Thyroid gland (tissue), 4 donors: Measurements from ENCODE around the gene HEATR5A. TPM values are rescaled to one million over a fixed set of nuclear protein-coding genes. Genes with fewer than 3 reads are reported as not detected.
"Not testable (repeated sequence)": the region's sequence is repeated elsewhere in the genome, so short reads cannot be mapped to it uniquely, and the experiment has no call there.

Source experiments
- DNase-seq, 2 donors: peaks; one replicate each; pipeline ENCODE4 v3.0.0-alpha.2; 2019
- H3K27ac ChIP-seq, 3 donors: fragments of 200-600 bp; sonication (generic); 1 replicate in 2 of 3; 2 replicates in 1 of 3; pipeline ENCODE4 v1.5.1; 2016 to 2019; ENCODE audit warnings: mild to moderate bottlenecking in 1 of 3, moderate library complexity in 1 of 3
- H3K27me3 ChIP-seq: fragments of 200-600 bp; sonication (generic); one replicate; pipeline ENCODE4 v1.5.1; 2019
- H3K36me3 ChIP-seq, 2 donors: fragments of 200-600 bp; sonication (generic); one replicate each; pipeline ENCODE4 v1.5.1; 2016 to 2019
- H3K4me1 ChIP-seq, 2 donors: fragments of 200-600 bp; sonication (generic); one replicate each; pipeline ENCODE4 v1.5.1; 2017 to 2019
- H3K4me3 ChIP-seq, 3 donors: fragments of 200-600 bp; sonication (generic); replicated peaks in 1 of 3; 1 replicate in 2 of 3; 2 replicates in 1 of 3; pipeline ENCODE4 v1.5.1; 2016; ENCODE audit warnings: mild to moderate bottlenecking in 1 of 3
- H3K9me3 ChIP-seq: fragments of 200-600 bp; sonication (generic); one replicate; pipeline ENCODE4 v1.5.1; 2017
- POLR2A ChIP-seq, 2 donors: fragments of 450-650 bp; IDR thresholded peaks; one replicate each; pipeline ENCODE4 v1.6.1; 2017; ENCODE audit warnings: antibody characterized with exemption in 2 of 2, mild to moderate bottlenecking in 2 of 2, moderate library complexity in 1 of 2
- WGBS, 2 donors: methylation state at CpG; one replicate each; pipeline ENCODE4 v1.1.5; 2017; 5-methylcytosine and 5-hydroxymethylcytosine counted together
- intact Hi-C: fragments of 100-400 bp; cut with DNase I; formaldehyde crosslinking; loops from one replicate; pipeline ENCODE4 v1.15.1; 2023
- total RNA-seq, 4 donors: library from RNA; depleted of rRNA; stranded (reverse); fragments of >200 nt; gene quantifications; one replicate each; pipeline ENCODE4 v1.2.3, GENCODE V29; 2016
- TF ChIP-seq, protein P1 (sequence below), 6 experiments: fragments of 200-600 bp in 3 of 6; fragments of 450-650 bp in 3 of 6; sonication (generic) in 3 of 6; IDR thresholded peaks; one replicate each; pipeline ENCODE4 v1.5.1; 2016 to 2019; ENCODE audit warnings: antibody characterized with exemption in 6 of 6, mild to moderate bottlenecking in 2 of 6, inconsistent platforms in 1 of 6, moderate library complexity in 1 of 6

The HEATR5A gene
- total RNA-seq, 4 donors from 2014 or later, result 31.0 to 46.3 (median 40.5) TPM

DNA sequence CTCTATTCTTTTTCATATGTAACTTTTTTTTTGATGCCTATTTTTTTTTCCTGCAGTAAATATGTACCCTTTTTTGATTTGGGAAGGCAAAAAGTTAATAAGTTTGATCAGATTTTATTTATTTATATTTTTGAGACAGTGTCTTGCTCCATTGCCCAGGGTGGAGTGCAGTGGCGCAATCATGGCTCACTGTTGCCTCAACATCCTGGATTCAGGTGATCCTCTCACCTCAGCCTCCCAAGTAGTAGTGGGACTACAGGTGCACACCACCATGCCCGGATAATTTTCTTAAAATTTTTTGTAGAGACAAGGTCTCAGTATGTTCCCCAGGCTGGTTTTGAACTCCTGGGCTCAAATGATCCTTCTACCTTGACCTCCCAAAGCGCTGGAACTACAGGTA lies 79.1 kb downstream of the HEATR5A start:
- intact Hi-C loops, result no loop called here
- H3K4me3 ChIP-seq, result no peak overlapping the region
- no peaks in the 10 kb centered on the region for H3K4me1 ChIP-seq
- no peaks in the 10 kb centered on the region for H3K9me3 ChIP-seq
- H3K27me3 ChIP-seq, result no peaks in the 10 kb centered on the region
- 96 to 100% methylated on average over 3 of the region's 3 CpGs for WGBS, 2 donors
- TF ChIP-seq, protein P1, sequence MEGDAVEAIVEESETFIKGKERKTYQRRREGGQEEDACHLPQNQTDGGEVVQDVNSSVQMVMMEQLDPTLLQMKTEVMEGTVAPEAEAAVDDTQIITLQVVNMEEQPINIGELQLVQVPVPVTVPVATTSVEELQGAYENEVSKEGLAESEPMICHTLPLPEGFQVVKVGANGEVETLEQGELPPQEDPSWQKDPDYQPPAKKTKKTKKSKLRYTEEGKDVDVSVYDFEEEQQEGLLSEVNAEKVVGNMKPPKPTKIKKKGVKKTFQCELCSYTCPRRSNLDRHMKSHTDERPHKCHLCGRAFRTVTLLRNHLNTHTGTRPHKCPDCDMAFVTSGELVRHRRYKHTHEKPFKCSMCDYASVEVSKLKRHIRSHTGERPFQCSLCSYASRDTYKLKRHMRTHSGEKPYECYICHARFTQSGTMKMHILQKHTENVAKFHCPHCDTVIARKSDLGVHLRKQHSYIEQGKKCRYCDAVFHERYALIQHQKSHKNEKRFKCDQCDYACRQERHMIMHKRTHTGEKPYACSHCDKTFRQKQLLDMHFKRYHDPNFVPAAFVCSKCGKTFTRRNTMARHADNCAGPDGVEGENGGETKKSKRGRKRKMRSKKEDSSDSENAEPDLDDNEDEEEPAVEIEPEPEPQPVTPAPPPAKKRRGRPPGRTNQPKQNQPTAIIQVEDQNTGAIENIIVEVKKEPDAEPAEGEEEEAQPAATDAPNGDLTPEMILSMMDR (IDR thresholded peaks at IDR 0.05), result no peak
- TF ChIP-seq POLR2A (IDR thresholded peaks at IDR 0.05), result no peak
- H3K36me3 ChIP-seq, result peaks cover 5 to 15% of the 10 kb centered on the region in 2 donors
- no peak for DNase-seq
- H3K27ac ChIP-seq, result no peak overlapping the region

DNA sequence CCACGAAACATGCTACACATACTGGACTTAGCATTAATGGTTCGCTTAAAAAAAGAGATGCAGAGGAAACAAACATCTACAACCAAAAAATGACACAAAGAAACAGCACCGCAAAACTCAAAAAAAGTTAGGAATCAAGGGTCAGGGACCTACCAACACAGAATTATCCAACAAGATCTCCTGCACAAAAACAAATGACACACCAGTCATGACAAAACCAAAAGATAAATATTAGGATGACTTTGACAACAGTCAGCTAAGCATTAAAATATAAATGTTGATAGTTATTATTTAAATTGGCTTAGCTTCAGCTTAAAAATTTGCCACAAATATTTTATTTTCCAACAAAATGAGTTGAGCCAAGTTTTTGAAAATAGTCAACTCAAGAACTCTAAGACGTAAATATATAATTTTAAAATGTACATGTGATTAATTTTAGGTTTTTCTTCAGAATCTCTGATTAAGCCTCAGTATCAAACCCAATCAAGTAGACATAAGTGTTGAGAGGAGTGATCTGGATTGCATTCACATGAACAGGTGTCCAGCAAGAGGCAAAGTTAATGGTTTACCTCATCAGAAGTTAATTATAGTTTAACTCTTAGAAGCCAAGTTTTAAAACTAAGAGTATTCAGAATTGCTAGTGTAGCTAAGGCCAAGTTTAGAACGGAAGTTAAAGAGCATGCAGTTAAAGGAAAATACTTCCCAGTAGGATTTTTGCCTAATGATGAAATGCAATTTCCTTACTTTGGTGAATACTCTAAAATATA lies 79.9 kb downstream of the HEATR5A start:
- no peak overlapping the region for H3K4me3 ChIP-seq
- intact Hi-C loops, result no loop called here
- H3K27ac ChIP-seq, result no peak overlapping the region
- H3K36me3 ChIP-seq, result peaks cover 5 to 15% of the 10 kb centered on the region in 2 donors
- 87 to 90% methylated on average over 5 of the region's 5 CpGs for WGBS, 2 donors
- TF ChIP-seq, protein P1 (IDR thresholded peaks at IDR 0.05), result no peak
- no peak for TF ChIP-seq POLR2A (IDR thresholded peaks at IDR 0.05)
- no peaks in the 10 kb centered on the region for H3K4me1 ChIP-seq
- H3K9me3 ChIP-seq, result no peaks in the 10 kb centered on the region
- no peak for DNase-seq
- H3K27me3 ChIP-seq, result no peaks in the 10 kb centered on the region

DNA sequence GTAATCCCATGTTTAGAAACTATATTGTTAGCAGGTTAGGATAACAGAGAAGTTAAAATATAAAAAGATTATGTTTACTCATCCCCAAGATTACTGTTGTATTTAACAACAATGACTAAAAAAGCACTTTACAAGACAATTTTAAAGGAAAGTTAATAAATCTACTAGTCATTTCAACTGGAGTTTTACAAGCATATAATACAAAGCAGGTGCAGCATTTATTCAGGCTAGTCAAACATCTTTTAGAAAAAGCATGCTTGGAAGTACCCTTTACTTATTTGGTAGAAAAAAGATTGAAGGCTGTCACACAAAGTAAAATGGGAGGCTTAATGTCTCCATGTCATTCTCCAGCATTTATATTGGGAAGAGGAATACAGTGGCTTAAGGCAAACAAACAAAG lies 80.6 kb downstream of the HEATR5A start:
- Histone ChIP-seq H3K4me3 (no peak overlapping the region), H3K27ac (no peak overlapping the region), H3K9me3 (no peaks in the 10 kb centered on the region), H3K27me3 (no peaks in the 10 kb centered on the region), H3K36me3 (peaks cover 5 to 15% of the 10 kb centered on the region in 2 donors), H3K4me1 (no peaks in the 10 kb centered on the region)
- TF ChIP-seq POLR2A (IDR thresholded peaks at IDR 0.05), result no peak
- TF ChIP-seq, protein P1 (IDR thresholded peaks at IDR 0.05), result no peak
- intact Hi-C loops, result no loop called here
- no peak for DNase-seq

DNA sequence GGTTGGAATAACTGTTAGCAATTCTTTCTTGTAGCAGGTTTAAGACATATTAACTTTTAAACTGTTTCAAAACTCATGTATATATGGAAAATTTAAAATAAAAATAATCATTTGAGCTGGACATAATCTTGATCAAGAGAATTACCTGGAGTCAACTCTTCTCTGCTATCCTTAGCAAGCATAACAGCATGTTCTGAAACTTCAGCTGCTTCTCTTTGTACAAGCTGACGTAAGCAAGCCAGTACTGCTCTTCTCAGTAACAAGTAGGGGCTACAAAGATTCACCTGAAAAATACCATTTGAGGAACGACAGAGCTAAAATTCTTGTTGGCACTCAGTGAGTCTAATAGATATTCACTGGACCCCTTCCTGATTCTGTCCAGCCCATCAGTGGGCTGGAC lies 83.0 kb downstream of the HEATR5A start:
- H3K4me3 ChIP-seq, result no peak overlapping the region
- no peaks in the 10 kb centered on the region for H3K9me3 ChIP-seq
- no peak for DNase-seq
- intact Hi-C loops, result no loop called here
- no peak overlapping the region for H3K27ac ChIP-seq
- no peaks in the 10 kb centered on the region for H3K4me1 ChIP-seq
- no peak for TF ChIP-seq POLR2A (IDR thresholded peaks at IDR 0.05)
- TF ChIP-seq, protein P1 (IDR thresholded peaks at IDR 0.05), result no peak
- peaks cover under 1 to 3% of the 10 kb centered on the region in 2 donors for H3K36me3 ChIP-seq
- no peaks in the 10 kb centered on the region for H3K27me3 ChIP-seq
- WGBS, 2 donors, result 83 to 88% methylated on average over 2 of the region's 2 CpGs

DNA sequence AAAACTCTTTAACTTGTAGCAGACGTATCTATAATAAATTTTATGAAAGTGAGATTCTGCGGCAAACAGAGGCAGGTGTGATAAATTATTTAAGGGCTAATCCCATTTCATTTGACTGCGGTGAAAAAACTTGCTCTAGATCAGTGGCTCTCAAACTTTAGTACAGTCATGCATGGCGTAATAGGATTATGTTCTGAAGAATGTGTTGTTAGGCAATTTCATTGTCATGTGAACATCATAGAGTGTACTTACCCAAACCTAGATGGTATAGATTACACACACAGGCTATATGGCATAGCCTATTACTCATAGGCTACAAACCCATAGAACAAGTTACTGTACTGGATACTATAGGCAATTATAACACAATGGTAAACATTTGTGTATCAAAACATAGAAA lies 83.7 kb downstream of the HEATR5A start:
- 95% methylated on average over 4 of the region's 4 CpGs for WGBS, 2 donors
- Histone ChIP-seq H3K9me3 (no peaks in the 10 kb centered on the region), H3K27me3 (no peaks in the 10 kb centered on the region), H3K27ac (no peak overlapping the region), H3K36me3 (no peaks in the 10 kb centered on the region), H3K4me1 (no peaks in the 10 kb centered on the region), H3K4me3 (no peak overlapping the region)
- no peak for DNase-seq
- TF ChIP-seq, protein P1 (IDR thresholded peaks at IDR 0.05), result no peak
- no peak for TF ChIP-seq POLR2A (IDR thresholded peaks at IDR 0.05)
- intact Hi-C loops, result no loop called here

DNA sequence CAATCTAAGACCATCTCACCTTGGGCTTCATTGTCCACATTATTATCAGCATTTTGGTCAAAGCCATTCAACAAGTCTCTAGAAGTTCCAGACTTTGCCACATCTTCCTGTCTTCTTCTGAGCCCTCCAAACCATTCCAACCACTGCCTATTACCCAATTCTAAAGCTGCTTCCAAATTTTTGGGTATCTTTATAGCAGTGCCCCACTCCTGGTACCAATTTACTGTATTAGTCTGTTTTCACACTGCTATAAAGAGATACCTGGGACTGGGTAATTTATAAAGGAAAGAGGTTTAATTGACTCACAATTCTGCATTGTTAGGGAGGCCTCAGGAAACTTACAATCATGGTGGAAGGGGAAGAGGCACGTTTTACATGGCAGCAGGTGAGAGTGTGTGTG lies 89.0 kb downstream of the HEATR5A start:
- WGBS, 2 donors, result 94 to 95% methylated on average over 1 of the region's 1 CpG
- H3K4me3 ChIP-seq, H3K36me3 ChIP-seq: not testable (repeated sequence)

DNA sequence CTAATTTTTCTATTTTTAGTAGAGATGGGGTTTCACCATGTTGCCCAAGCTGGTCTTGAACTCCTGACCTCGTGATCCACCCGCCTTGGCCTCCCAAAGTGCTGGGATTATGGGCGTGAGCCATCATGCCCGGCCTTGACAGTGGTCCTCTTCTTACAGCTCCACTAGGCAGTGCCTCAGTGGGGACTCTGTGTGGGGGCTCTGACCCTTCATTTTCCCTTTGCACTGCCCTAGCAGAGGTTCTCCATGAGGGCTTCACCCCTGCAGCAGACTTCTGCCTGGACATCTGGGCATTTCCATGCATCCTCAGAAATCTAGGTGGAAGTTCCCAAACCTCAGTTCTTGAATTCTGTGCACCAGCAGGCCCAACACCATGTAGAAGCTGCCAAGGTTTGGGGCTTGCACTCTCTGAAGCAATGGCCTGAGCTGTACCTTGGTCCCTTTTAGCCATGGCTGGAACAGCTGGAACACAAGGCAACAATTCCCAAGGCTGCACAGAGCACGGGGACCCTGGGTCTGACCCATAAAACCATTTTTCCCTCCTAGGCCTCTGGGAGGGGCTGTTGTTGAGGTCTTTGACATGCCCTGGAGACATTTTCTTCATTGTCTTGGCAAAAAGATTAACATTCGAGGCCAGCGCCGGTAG lies 90.4 kb downstream of the HEATR5A start:
- H3K9me3 ChIP-seq, H3K4me3 ChIP-seq, H3K27me3 ChIP-seq, H3K27ac ChIP-seq, H3K36me3 ChIP-seq, intact Hi-C loops, H3K4me1 ChIP-seq, DNase-seq: not testable (repeated sequence)
- 96 to 97% methylated on average over 8 of the region's 8 CpGs for WGBS, 2 donors

More for the DNA sequence above, 89.0 kb downstream of the HEATR5A start:
- intact Hi-C loops, H3K9me3 ChIP-seq, H3K4me1 ChIP-seq, H3K27me3 ChIP-seq, DNase-seq, H3K27ac ChIP-seq: not testable (repeated sequence)
